HG03139 (cell line): ENCODE results near the gene ADAMTS6.
"Not testable (repeated sequence)": the region's sequence is repeated elsewhere in the genome, so short reads cannot be mapped to it uniquely, and the experiment has no call there.

Experiments
- ATAC-seq: cut with Tn5 transposase; IDR thresholded peaks from one replicate; pipeline ENCODE4 v1.9.1; 2021; ENCODE audit not compliant: unreplicated experiment

Gene ADAMTS6

GRCh38 chr5:65481635-65482295 lies at the start of gene ADAMTS6:
ADAMTS6 (minus strand) TSS chr5:65481920; CDS start chr5:65473673, 8,247 bp downstream.
- ATAC-seq, result peak; percentile 72

- ATAC-seq, result no peak
Measured at GRCh38 chr5:65530904-65531303, 49.2 kb upstream of the ADAMTS6 start.

GRCh38 chr5:65525726-65526125 lies 44.0 kb upstream of the ADAMTS6 start:
- ATAC-seq, result no peak

GRCh38 chr5:65512170-65512937 lies 30.6 kb upstream of the ADAMTS6 start:
- no peak for ATAC-seq

- no peak for ATAC-seq
Measured at GRCh38 chr5:65508978-65509377, 27.3 kb upstream of the ADAMTS6 start.

GRCh38 chr5:65506961-65507360 lies 25.2 kb upstream of the ADAMTS6 start:
- no peak for ATAC-seq

GRCh38 chr5:65489119-65489518 lies 7.4 kb upstream of the ADAMTS6 start:
- ATAC-seq, result no peak

GRCh38 chr5:65488038-65488687 lies 6.4 kb upstream of the ADAMTS6 start:
- ATAC-seq, result not testable (repeated sequence)

GRCh38 chr5:65486803-65487202 lies 5.1 kb upstream of the ADAMTS6 start:
- not testable (repeated sequence) for ATAC-seq

GRCh38 chr5:65485405-65485804 lies 3.7 kb upstream of the ADAMTS6 start:
- no peak for ATAC-seq

GRCh38 chr5:65483546-65484346 lies 2.0 kb upstream of the ADAMTS6 start:
- ATAC-seq, result peak; percentile 46

- no peak for ATAC-seq
Measured at GRCh38 chr5:65482736-65483545, 1.2 kb upstream of the ADAMTS6 start.

GRCh38 chr5:65482296-65482735 lies 596 bp upstream of the ADAMTS6 start:
- ATAC-seq, result no peak

GRCh38 chr5:65481171-65481581 lies 544 bp downstream of the ADAMTS6 start:
- ATAC-seq, result no peak

- no peak for ATAC-seq
Measured at GRCh38 chr5:65480306-65480865, 1.3 kb downstream of the ADAMTS6 start.

- ATAC-seq, result no peak
Measured at GRCh38 chr5:65479527-65479926, 2.2 kb downstream of the ADAMTS6 start.

GRCh38 chr5:65478336-65478735 lies 3.4 kb downstream of the ADAMTS6 start:
- no peak for ATAC-seq

- no peak for ATAC-seq
Measured at GRCh38 chr5:65475895-65476294, 5.8 kb downstream of the ADAMTS6 start.

GRCh38 chr5:65475336-65475735 lies 6.4 kb downstream of the ADAMTS6 start:
- no peak for ATAC-seq
